Activated B cell treated with CpG ODN at 0.5 μM for 24 hours (primary cell): ENCODE results near the gene TBC1D25. TPM values are rescaled to one million over a fixed set of nuclear protein-coding genes. Genes with fewer than 3 reads are reported as not detected.
A peak's percentile ranks its signal among the peaks of the same experiment; 100 is the strongest.

Experiments used
- ATAC-seq: fragments of 200-7000 bp; cut with Tn5 transposase; one replicate; pipeline ENCODE4 v1.10.0; 2021; ENCODE audit warnings: low read depth, mild to moderate bottlenecking, moderate library complexity
- CTCF ChIA-PET: fragments of 350-600 bp; sonication (Branson Sonifier 250); formaldehyde crosslinking; loops from one replicate; lab custom pipeline; 2021; ENCODE audit warnings: antibody characterized with exemption; lab: Charles Lee
- POLR2A ChIA-PET: fragments of 350-600 bp; sonication (Branson Sonifier 250); formaldehyde crosslinking; loops from one replicate; lab custom pipeline; 2021; ENCODE audit warnings: antibody characterized with exemption; lab: Charles Lee
- DNase-seq: peaks from one replicate; pipeline ENCODE4 v3.0.0; 2022
- H3K27ac Mint-ChIP-seq: one replicate; pipeline ENCODE4 v1.8.0; 2020; ENCODE audit warnings: mixed read lengths
- H3K27me3 Mint-ChIP-seq: one replicate; pipeline ENCODE4 v1.8.0; 2021; ENCODE audit warnings: mixed read lengths
- H3K36me3 Mint-ChIP-seq: one replicate; pipeline ENCODE4 v1.8.0; 2021; ENCODE audit warnings: low read depth, mixed read lengths
- H3K4me1 Mint-ChIP-seq: one replicate; pipeline ENCODE4 v1.8.0; 2021; ENCODE audit warnings: mixed read lengths
- H3K4me3 Mint-ChIP-seq: one replicate; pipeline ENCODE4 v1.8.0; 2020; ENCODE audit warnings: mild to moderate bottlenecking, mixed read lengths
- H3K9me3 Mint-ChIP-seq: one replicate; pipeline ENCODE4 v1.8.0; 2020; ENCODE audit warnings: mixed read lengths
- intact Hi-C: fragments of 100-400 bp; cut with micrococcal nuclease; formaldehyde crosslinking; loops from one replicate; pipeline ENCODE4 v1.15.1; 2024
- total RNA-seq: library from RNA; stranded (reverse); gene quantifications from 2 replicates; pipeline ENCODE4 v1.2.3, GENCODE V29; 2022
- TF ChIP-seq, protein P1 (sequence below): fragments of 200-600 bp; IDR thresholded peaks from one replicate; pipeline ENCODE4 v1.8.0; 2022; ENCODE audit warnings: antibody characterized with exemption, mild to moderate bottlenecking

TBC1D25 gene
- total RNA-seq, 1 donor from 2014 or later, result 16.4 TPM

DNA sequence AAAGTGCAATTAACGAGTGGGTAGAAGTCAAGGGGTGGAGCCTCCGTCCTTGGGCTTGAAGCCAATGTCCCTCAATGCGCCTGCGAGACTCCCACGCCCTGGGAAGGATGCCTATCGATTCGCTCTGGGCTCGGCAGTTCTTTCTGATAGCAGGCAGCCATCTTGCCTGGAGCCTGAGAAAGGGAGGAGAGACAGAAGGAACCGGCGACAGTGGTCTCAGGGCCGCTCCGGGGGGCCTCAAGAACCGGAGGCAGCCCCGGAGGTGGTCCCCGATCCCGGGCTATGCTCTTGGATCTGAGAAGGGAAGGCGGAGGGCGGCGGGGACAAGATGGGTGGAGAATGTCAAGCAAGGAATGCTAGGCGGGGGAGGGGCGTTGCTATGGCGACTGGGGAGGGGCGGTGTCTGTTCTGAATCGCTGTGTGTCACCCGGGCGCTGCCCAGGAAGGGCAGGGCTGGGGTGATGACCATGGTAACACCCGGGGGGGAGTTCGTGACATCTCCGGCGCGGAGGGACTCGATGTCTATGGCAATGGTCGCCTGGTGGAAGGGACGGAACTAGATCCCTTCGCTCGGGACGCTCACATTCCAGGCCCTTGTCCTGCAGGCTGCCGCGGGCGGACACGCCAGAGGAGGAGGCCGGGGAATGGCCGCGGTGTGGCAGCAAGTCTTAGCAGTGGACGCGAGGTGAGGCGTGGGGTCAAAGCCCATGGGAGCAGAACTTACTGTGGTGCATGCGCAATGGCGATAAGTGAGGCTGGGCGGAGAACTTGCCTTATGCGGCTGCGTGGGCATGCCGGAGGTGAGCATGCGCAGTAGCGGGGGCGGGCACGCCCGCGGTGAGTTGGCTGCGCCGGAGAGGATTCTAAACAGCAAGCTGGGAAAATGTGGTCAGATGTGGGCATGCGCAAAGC lies 58.1 kb downstream of the TBC1D25 start, which contains the start of gene WDR13:
Gene WDR13 (plus strand): TSS at position 140 of the 912 bp plus-strand sequence. CDS start 505 bp downstream, at position 645.
- CTCF ChIA-PET, result no interaction called here
- no peaks in the 10 kb centered on the region for H3K9me3 Mint-ChIP-seq
- H3K27me3 Mint-ChIP-seq, result no peaks in the 10 kb centered on the region
- TF ChIP-seq, protein P1, sequence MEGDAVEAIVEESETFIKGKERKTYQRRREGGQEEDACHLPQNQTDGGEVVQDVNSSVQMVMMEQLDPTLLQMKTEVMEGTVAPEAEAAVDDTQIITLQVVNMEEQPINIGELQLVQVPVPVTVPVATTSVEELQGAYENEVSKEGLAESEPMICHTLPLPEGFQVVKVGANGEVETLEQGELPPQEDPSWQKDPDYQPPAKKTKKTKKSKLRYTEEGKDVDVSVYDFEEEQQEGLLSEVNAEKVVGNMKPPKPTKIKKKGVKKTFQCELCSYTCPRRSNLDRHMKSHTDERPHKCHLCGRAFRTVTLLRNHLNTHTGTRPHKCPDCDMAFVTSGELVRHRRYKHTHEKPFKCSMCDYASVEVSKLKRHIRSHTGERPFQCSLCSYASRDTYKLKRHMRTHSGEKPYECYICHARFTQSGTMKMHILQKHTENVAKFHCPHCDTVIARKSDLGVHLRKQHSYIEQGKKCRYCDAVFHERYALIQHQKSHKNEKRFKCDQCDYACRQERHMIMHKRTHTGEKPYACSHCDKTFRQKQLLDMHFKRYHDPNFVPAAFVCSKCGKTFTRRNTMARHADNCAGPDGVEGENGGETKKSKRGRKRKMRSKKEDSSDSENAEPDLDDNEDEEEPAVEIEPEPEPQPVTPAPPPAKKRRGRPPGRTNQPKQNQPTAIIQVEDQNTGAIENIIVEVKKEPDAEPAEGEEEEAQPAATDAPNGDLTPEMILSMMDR, result no peak
- ATAC-seq, result peak; percentile 83
- H3K4me3 Mint-ChIP-seq, result peak within 1 kb of the TSS; percentile 97
- POLR2A ChIA-PET, result interaction anchor here (0.5 to 2.3 kb wide), 8 partner anchors 19 to 1049 kb away, joined by 3 to 12 read pairs (median 4); partner anchors contain the start of genes RBM3 and TBC1D25
- peaks cover 30% of the 10 kb centered on the region for H3K36me3 Mint-ChIP-seq
- peak; percentile 79 for DNase-seq
- H3K4me1 Mint-ChIP-seq, result peaks cover 7% of the 10 kb centered on the region
- intact Hi-C loops, result loop anchor here (1.0 to 5.0 kb wide), 10 partner anchors 23 to 939 kb away; partner anchors contain the start of genes FTSJ1, OTUD5, PORCN and RBM3
- peak within 1 kb of the TSS; percentile 99 for H3K27ac Mint-ChIP-seq

DNA sequence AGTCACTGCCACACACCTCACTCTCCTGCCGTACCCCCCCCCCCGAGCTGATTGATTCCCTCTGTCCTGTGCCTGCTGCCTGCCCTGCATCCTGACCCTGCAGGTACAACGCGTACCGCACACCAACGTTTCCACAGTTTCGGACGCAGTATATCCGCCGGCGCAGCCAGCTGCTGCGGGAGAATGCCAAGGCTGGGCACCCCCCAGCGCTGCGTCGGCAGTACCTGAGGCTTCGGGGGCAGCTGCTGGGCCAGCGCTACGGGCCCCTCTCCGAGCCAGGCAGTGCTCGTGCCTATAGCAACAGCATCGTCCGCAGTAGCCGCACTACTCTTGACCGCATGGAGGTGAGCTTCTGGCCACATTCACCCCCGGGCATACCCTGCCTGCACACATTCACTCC lies 59.1 kb downstream of the TBC1D25 start:
- CTCF ChIA-PET, result no interaction called here
- POLR2A ChIA-PET, result interaction anchor here (0.5 to 1.3 kb wide), 5 partner anchors 25 to 1050 kb away, joined by 3 to 12 read pairs (median 3); partner anchors contain the start of genes RBM3 and TBC1D25

DNA sequence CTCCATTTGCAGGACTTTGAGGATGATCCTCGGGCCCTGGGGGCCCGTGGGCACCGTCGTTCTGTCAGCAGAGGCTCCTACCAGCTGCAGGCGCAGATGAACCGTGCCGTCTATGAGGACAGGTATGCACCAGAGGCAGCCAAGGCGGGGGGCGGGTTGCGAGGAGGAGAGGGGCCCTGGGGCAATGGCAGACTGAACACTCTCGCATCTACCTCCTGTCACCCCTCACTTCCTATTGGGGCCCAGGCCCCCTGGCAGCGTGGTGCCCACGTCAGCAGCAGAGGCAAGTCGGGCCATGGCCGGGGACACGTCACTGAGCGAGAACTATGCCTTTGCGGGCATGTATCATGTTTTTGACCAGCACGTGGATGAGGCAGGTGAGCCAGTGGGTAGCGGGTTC lies 59.8 kb downstream of the TBC1D25 start:
- CTCF ChIA-PET, result no interaction called here
- ATAC-seq, result no peak
- intact Hi-C loops, result loop anchor here (5.0 kb wide), 2 partner anchors 78 to 358 kb away; partner anchors contain the start of gene OTUD5

More for the DNA sequence above, 59.1 kb downstream of the TBC1D25 start:
- ATAC-seq, result no peak
- Mint-ChIP-seq H3K4me1 (peaks cover 7% of the 10 kb centered on the region), H3K36me3 (peaks cover 34% of the 10 kb centered on the region), H3K27me3 (no peaks in the 10 kb centered on the region), H3K4me3 (peak overlapping the region; percentile 97), H3K9me3 (no peaks in the 10 kb centered on the region), H3K27ac (peak overlapping the region; percentile 99)
- intact Hi-C loops, result loop anchor here (1.0 to 5.0 kb wide), 3 partner anchors 79 to 359 kb away; partner anchors contain the start of genes FTSJ1 and OTUD5
- no peak for DNase-seq
- TF ChIP-seq, protein P1, result no peak

DNA sequence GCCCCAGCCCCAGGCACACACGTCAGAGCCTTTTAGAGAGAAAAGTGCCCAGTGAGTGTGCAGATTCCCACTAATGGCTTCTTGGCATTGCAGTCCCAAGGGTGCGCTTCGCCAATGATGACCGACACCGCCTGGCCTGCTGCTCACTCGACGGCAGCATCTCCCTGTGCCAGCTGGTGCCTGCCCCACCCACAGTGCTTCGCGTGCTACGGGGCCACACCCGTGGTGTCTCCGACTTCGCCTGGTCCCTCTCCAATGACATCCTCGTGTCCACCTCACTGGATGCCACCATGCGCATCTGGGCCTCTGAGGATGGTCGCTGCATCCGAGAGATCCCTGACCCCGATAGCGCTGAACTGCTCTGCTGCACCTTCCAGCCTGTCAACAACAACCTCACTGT lies 60.7 kb downstream of the TBC1D25 start:
- no peak for ATAC-seq
- Mint-ChIP-seq H3K9me3 (no peaks in the 10 kb centered on the region), H3K27ac (no peak overlapping the region), H3K27me3 (no peaks in the 10 kb centered on the region), H3K36me3 (peaks cover 46% of the 10 kb centered on the region), H3K4me1 (peaks cover 7% of the 10 kb centered on the region), H3K4me3 (no peak overlapping the region)
- POLR2A ChIA-PET, result interaction anchor here (1.6 kb wide), 1 partner anchor 26 kb away, joined by 6 read pairs; the partner anchor contains the start of gene RBM3
- intact Hi-C loops, result no loop called here
- CTCF ChIA-PET, result no interaction called here
- DNase-seq, result no peak
- TF ChIP-seq, protein P1, result no peak

More for the DNA sequence above, 59.8 kb downstream of the TBC1D25 start:
- POLR2A ChIA-PET, result no interaction called here
- TF ChIP-seq, protein P1, result no peak
- H3K27me3 Mint-ChIP-seq, result no peaks in the 10 kb centered on the region
- no peaks in the 10 kb centered on the region for H3K9me3 Mint-ChIP-seq
- no peak overlapping the region for H3K27ac Mint-ChIP-seq
- H3K4me3 Mint-ChIP-seq, result no peak overlapping the region
- peaks cover 7% of the 10 kb centered on the region for H3K4me1 Mint-ChIP-seq
- H3K36me3 Mint-ChIP-seq, result peaks cover 39% of the 10 kb centered on the region
- no peak for DNase-seq
